SJCRH30 (cell line): ENCODE results near the gene WDR1. TPM values are rescaled to one million over a fixed set of nuclear protein-coding genes. Genes with fewer than 3 reads are reported as not detected.

Experiments used
- DNase-seq, 2 experiments: peaks; one replicate each; pipeline ENCODE4 v3.0.0-alpha.2; 2015 to 2020
- H3K27ac ChIP-seq: fragments of 250-450 bp; sonication (Bioruptor Pico); 2 replicates; pipeline ENCODE4 v1.5.1; 2020; ENCODE audit warnings: mild to moderate bottlenecking, moderate library complexity
- H3K27me3 ChIP-seq: fragments of 250-450 bp; sonication (Bioruptor Pico); 2 replicates; pipeline ENCODE4 v1.5.1; 2020; ENCODE audit warnings: mild to moderate bottlenecking, moderate library complexity
- H3K36me3 ChIP-seq: fragments of 250-450 bp; sonication (Bioruptor Pico); 2 replicates; pipeline ENCODE4 v1.5.1; 2020; ENCODE audit warnings: mild to moderate bottlenecking, moderate library complexity
- H3K4me1 ChIP-seq: fragments of 250-450 bp; sonication (Bioruptor Pico); 2 replicates; pipeline ENCODE4 v1.5.1; 2020; ENCODE audit warnings: mild to moderate bottlenecking, moderate library complexity
- H3K4me3 ChIP-seq: fragments of 250-450 bp; sonication (Bioruptor Pico); 2 replicates; pipeline ENCODE4 v1.5.1; 2020; ENCODE audit warnings: mild to moderate bottlenecking, moderate library complexity
- H3K9me3 ChIP-seq: fragments of 250-450 bp; sonication (Bioruptor Pico); replicated peaks from 2 replicates; pipeline ENCODE4 v1.5.1; 2020; ENCODE audit warnings: mild to moderate bottlenecking, moderate library complexity
- total RNA-seq: library from RNA; depleted of rRNA; stranded (reverse); fragments of >200 nt; shearing (Covaris generic); gene quantifications from 2 replicates; pipeline ENCODE4 v1.2.3, GENCODE V29; 2014; rRNA removed

WDR1 gene, protein sequence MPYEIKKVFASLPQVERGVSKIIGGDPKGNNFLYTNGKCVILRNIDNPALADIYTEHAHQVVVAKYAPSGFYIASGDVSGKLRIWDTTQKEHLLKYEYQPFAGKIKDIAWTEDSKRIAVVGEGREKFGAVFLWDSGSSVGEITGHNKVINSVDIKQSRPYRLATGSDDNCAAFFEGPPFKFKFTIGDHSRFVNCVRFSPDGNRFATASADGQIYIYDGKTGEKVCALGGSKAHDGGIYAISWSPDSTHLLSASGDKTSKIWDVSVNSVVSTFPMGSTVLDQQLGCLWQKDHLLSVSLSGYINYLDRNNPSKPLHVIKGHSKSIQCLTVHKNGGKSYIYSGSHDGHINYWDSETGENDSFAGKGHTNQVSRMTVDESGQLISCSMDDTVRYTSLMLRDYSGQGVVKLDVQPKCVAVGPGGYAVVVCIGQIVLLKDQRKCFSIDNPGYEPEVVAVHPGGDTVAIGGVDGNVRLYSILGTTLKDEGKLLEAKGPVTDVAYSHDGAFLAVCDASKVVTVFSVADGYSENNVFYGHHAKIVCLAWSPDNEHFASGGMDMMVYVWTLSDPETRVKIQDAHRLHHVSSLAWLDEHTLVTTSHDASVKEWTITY
- 95.1 and 95.7 TPM in 2 replicates for total RNA-seq

DNA sequence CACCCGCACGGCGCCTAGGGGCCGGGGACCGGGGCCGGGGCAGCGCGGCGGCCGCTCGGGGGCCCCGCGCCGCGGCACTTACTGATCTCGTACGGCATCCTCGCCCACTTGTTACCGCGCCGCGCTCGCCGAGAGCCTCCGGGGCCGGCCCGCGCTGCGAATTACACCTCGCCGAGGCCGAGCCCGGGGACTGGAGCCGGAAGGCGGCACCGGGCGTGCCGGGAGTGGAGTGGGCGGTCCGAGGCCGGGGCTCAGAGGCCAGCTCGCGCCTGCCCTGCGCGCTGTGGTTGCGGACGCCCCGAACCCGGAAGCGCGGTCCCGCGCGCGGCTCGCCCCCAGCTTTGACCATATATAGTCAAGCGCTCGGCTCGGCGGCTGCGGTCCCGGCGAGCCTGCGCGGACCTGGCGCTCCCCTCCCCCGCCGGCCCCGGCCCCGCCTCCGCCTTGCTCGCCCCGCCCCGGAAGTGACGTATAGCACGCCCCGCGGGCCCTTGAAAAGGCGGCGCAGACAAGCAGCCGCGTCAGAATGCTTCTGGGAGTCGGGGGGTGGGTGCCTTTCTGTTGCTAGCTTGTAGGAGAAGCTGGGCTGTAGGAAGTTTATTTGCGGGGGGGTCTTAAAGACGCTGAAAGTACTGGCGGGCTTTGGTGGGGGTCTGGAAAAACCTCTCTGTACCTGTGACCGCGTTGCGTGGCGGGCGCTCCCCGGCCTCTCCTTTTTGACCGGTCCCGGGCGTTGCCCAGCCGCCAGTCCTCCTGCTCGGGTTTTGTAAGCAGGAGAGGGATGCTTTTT is at the start of gene WDR1:
Gene WDR1 (minus strand): TSS at position 231 of the 790 bp plus-strand sequence. CDS start 133 bp downstream, at position 98.
- H3K9me3 ChIP-seq: no peaks in the 10 kb centered on the region
- peak within 1 kb of the TSS; percentile 91 for H3K4me3 ChIP-seq
- H3K27me3 ChIP-seq: no peaks in the 10 kb centered on the region
- peak; percentile 94 to 95 for DNase-seq
- peak within 1 kb of the TSS; percentile 55 for H3K27ac ChIP-seq
- H3K4me1 ChIP-seq: peaks cover 4% of the 10 kb centered on the region; the same call in 1 of the 2 replicates
- peaks cover 30% of the 10 kb centered on the region for H3K36me3 ChIP-seq

DNA sequence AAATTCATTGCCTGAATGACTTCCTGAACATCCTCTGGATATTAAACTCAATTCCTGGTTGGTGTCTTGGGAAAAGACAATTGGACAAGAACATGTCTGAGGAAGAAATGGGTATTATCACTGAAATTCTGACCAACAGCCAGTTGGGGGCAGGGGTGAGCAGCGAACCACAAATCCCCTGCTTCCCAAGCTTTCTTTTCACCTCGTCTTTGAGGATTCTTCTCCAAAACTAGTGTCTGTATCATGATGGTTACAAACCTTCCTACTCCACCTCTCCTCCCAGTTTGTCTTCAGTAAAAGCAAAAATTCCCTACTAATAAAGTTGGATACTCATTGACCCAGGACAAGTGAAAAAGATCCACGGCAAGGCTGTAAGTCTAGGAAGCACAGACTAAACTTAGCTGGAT is 48.3 kb upstream of the WDR1 start:
- H3K4me1 ChIP-seq: peaks cover 14% of the 10 kb centered on the region; the same call in 1 of the 2 replicates
- H3K36me3 ChIP-seq: no peaks in the 10 kb centered on the region
- H3K27me3 ChIP-seq: peaks cover 10% of the 10 kb centered on the region; the same call in 1 of the 2 replicates
- no peak overlapping the region for H3K4me3 ChIP-seq
- DNase-seq: peak; percentile 43 to 79
- no peaks in the 10 kb centered on the region; the same call in 1 of the 2 replicates for H3K9me3 ChIP-seq
- no peak overlapping the region for H3K27ac ChIP-seq

DNA sequence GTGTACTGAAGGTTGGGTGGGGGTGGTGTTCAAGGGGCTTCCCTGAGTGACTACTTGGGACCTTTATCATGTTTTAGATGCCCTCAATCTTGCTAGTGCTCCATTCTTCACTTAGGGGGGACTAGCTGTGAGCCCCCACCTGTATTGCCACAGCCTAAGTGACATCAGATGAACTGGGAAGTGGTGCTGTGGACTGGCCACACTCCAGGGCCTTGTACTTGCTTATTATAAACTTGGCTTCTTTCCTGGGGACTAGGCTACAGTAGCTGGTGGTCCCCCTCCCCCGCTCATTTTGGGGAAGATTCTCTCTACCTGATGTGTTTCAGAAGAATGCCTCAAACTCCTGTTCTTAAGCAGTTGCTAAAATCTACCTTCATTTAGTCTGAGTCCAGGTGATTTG is 46.7 kb upstream of the WDR1 start:
- H3K9me3 ChIP-seq: no peaks in the 10 kb centered on the region
- H3K27ac ChIP-seq: no peak overlapping the region
- no peak overlapping the region for H3K4me3 ChIP-seq
- peaks cover 6% of the 10 kb centered on the region; the same call in 1 of the 2 replicates for H3K27me3 ChIP-seq
- H3K36me3 ChIP-seq: no peaks in the 10 kb centered on the region
- peaks cover 15% of the 10 kb centered on the region for H3K4me1 ChIP-seq
- no peak for DNase-seq

DNA sequence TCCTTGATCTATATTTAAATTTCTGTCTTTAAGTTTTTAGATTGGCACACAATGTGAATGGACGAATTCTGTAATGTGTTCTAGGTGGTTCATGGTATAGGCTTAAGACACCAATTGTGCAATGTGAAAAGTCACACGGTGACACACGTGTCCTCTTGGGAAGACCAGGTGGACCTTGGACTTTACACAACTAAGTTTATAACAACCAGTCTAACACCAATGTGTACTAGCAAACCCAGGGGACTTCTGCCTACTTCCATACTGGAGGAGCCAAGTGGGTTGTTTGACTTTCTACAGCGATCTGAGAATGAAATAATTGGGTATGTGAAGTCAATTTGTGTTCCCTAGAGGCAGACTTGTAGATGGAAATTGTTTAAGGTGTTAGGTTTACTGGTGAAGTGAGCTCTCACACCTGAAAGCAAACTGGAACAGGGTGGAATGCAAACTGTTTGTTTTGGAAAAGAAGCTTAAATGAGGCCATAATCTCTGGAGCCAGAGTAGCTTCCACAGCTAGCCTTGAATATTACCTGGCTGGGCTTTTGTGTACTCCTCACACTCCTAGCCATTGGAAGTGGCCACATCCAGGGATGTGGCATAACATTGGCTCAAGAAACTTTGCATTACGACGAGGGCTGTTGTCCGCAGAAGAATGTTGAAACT is 45.9 kb upstream of the WDR1 start:
- peaks cover 16% of the 10 kb centered on the region for H3K4me1 ChIP-seq
- H3K27ac ChIP-seq: no peak overlapping the region
- H3K9me3 ChIP-seq: no peaks in the 10 kb centered on the region
- peaks cover 6% of the 10 kb centered on the region; the same call in 1 of the 2 replicates for H3K27me3 ChIP-seq
- no peak for DNase-seq
- H3K36me3 ChIP-seq: no peaks in the 10 kb centered on the region
- H3K4me3 ChIP-seq: no peak overlapping the region

DNA sequence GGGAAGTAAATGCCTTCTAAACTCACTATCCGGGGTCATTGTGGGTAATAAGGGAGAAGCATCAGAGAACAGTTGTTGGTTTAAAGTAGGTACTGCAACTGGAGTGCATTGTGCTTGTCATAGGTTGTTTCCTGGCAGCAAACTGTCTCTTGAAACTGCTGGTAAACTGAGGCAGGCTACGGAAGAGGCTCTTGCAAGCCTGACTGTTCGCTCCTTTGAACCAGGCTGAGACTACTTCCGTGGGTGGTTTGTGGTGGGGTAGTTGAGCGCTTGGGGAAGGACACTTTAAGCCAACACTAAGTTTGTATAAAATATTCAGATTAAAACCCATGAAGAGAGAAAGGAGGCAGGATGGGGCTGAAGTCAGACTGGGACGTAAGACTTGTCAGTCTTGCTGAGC is 45.2 kb upstream of the WDR1 start:
- Histone ChIP-seq H3K36me3 (no peaks in the 10 kb centered on the region), H3K4me1 (peaks cover 16% of the 10 kb centered on the region), H3K27ac (no peak overlapping the region), H3K4me3 (no peak overlapping the region), H3K27me3 (peaks cover 6% of the 10 kb centered on the region; the same call in 1 of the 2 replicates), H3K9me3 (no peaks in the 10 kb centered on the region)
- DNase-seq: no peak

DNA sequence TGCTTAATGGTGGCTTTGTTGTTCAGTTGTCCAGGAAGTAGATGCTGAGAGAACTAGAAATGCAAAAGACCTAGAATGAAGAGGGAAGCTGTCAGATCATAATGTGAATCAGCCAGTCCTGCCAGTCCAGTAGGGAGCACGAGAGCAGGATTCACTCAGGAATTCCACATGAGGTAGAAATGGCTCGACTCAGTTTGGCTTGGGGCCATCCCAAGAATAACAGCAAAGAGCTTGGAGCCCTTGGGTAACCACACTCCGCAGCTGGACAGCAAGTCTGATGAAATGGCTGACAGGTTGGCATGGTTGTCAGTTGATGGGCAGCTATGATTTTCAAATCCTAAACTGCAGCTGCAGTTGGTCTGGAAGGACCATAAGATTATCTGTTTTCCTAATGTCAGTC is 44.5 kb upstream of the WDR1 start:
- Histone ChIP-seq H3K9me3 (no peaks in the 10 kb centered on the region), H3K27ac (no peak overlapping the region), H3K27me3 (peaks cover 1% of the 10 kb centered on the region; the same call in 1 of the 2 replicates), H3K4me3 (no peak overlapping the region), H3K36me3 (no peaks in the 10 kb centered on the region), H3K4me1 (peaks cover 15% of the 10 kb centered on the region)
- no peak for DNase-seq

DNA sequence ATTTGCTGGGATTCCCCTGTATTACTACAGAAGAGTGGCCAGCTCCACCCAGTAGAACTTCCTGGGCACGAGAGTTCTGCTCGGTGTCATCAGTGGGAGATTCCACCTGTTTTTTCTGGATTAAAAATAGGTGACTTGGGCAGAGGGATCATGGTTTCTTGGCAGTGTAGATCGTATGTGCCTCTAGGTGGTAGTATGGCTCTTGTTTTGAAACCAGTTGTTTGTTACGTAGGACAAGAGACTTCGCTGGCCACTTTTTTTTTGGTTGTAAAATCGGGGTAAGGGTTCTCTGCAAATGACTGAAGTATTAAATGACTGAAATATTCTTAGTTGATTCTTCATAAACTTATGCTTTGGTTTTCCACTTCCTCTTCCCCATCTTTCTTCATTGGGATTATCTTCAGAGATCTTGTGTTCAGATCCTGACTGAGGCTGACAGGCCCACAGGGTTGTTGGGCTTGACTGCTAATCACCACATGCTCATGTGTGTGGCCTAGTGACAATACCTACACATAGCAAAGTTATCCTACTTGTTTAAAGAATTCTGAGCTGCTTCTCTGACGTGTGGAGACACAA is 43.8 kb upstream of the WDR1 start:
- no peak overlapping the region for H3K27ac ChIP-seq
- DNase-seq: peak in 1 of 2 experiments; percentile 37
- no peak overlapping the region for H3K4me3 ChIP-seq
- H3K9me3 ChIP-seq: no peaks in the 10 kb centered on the region
- no peaks in the 10 kb centered on the region for H3K27me3 ChIP-seq
- no peaks in the 10 kb centered on the region for H3K36me3 ChIP-seq
- H3K4me1 ChIP-seq: peaks cover 9% of the 10 kb centered on the region

DNA sequence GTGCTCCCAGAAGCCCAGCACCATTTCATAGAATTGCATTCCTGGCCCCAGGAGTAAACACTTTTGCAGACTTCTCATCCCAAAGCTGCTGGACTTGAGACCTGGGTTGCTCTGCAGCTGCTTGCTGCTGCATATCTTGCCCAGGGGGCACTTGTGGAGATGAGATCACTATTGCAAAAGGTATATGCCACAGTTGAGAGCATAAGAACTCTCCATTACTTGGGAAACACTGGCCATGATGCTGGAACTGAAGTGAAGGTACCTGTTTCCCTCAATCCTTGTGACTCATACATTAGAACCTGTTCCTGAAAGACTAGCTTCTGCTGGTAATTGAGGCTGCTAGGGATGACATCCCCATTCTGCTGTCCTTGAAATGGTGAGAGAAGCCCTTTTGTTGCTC is 43.1 kb upstream of the WDR1 start:
- Histone ChIP-seq H3K9me3 (no peaks in the 10 kb centered on the region), H3K4me3 (no peak overlapping the region), H3K27me3 (no peaks in the 10 kb centered on the region), H3K36me3 (no peaks in the 10 kb centered on the region), H3K4me1 (peaks cover 5% of the 10 kb centered on the region; the same call in 1 of the 2 replicates), H3K27ac (no peak overlapping the region)
- DNase-seq: no peak

DNA sequence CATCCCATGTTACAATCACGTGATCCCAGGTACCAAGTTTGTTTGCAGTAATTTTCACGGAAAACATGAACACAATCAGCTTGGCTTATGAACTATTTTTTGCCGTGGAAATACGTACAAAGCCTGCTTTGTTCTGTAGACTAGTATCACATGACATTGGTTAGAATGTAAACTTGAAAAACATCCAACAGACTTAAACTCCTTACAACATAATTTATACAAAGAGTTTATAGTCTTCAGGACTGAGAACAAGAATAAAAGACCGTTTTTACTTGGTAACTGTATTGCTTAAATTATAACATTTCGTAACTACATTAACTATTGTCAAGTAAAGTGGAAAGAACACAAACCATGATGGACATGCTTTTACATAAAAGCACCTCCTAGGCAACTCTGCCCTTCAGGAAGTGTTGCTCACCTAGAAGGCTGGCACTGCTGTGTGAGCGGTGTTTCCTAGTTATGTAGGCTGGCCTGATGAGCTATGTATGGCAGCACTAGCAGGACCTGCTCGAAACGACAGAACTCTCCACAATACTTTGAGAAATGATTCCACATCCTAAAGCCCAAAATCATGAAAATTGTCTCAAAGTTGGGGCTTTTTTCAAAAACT is 41.8 kb upstream of the WDR1 start:
- H3K9me3 ChIP-seq: no peaks in the 10 kb centered on the region
- peaks cover 5% of the 10 kb centered on the region; the same call in 1 of the 2 replicates for H3K4me1 ChIP-seq
- no peak for DNase-seq
- H3K27me3 ChIP-seq: no peaks in the 10 kb centered on the region
- no peaks in the 10 kb centered on the region for H3K36me3 ChIP-seq
- H3K4me3 ChIP-seq: no peak overlapping the region
- H3K27ac ChIP-seq: no peak overlapping the region

DNA sequence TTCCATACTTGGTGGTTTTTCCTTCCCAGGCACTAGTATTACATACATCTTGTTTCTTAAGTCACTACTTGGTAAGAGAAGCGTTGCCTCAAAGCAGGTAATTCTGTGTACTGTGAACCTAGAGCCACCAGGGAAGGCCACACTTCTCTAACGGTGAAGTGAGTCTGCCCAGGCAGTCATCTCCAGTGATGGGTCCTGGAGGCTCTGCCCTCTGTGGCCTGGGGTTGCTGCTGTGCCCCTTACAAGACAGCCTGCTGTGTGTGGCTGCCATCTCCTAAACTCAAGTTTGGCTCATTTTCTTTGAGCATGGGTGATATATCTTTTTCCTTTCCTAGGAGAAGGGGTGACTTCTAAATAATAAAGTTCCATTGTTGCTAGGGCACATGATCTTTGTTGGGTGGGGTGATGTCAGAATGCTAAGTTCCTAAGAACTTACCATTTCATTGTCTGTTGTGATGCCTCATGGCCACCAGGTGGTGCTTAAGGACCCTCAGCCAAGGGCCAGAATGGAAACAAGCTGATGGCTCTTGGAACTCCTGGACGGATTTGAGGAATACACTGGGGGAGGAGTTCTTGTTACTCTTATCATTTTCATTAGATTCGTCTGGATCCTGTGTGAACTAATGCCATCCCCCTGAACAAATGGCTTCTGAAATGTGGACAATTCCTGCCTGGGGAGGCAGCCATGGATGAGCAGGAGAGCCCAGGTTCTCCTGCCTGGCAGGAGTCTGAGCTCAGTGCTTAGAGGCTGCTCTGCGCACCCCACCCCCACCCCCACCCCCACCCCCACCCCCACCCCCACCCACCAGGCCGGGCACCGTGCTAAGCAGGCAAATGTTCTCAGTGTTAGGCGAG is 41.1 kb upstream of the WDR1 start:
- H3K36me3 ChIP-seq: no peaks in the 10 kb centered on the region
- H3K9me3 ChIP-seq: no peaks in the 10 kb centered on the region
- H3K27ac ChIP-seq: no peak overlapping the region
- H3K4me1 ChIP-seq: peaks cover 5% of the 10 kb centered on the region; the same call in 1 of the 2 replicates
- H3K4me3 ChIP-seq: no peak overlapping the region
- no peaks in the 10 kb centered on the region for H3K27me3 ChIP-seq
- DNase-seq: peak; percentile 59 to 82

DNA sequence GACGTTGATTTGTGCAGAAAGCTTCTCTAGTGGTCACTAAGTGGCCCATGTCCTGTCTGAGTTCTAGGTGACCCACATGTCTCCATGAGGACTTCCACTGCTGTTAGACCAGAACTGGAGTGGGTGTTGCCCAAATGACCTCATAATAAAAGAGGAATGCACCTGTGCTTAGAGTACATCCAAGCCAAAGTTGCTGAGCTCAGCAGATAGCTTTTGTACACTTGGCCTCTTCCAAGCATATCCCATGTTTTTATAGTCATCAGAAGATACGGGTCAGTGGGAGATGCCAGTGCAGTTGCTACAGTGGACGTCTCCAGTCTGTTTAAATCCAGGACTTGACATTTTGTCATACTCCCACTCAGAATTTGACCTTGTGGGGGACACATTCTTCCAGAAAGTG is 37.6 kb upstream of the WDR1 start:
- Histone ChIP-seq H3K9me3 (no peaks in the 10 kb centered on the region), H3K27me3 (peaks cover 13% of the 10 kb centered on the region; the same call in 1 of the 2 replicates), H3K27ac (no peak overlapping the region), H3K4me1 (peaks cover 2% of the 10 kb centered on the region; the same call in 1 of the 2 replicates), H3K4me3 (no peak overlapping the region), H3K36me3 (no peaks in the 10 kb centered on the region)
- DNase-seq: no peak

DNA sequence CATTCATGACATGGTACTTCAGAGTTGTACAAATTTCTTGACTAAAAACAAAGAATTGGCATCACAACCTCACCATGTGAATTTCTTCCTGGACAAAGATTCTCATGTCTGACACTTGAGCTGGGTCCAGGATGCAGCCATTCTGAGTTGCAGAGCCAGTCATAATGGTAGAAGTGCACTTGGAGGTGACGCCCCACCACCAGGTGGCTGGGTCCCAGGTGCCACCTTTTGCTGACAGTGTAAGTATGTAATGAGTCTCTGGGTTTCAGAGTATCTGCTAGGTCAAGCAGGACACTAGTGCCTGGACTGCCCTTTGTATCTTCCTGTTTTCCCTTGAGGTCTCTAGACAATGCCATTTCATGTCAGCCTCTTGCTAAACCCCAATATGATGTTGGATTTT is 36.6 kb upstream of the WDR1 start:
- Histone ChIP-seq H3K9me3 (no peaks in the 10 kb centered on the region), H3K27me3 (peaks cover 13% of the 10 kb centered on the region)

DNA sequence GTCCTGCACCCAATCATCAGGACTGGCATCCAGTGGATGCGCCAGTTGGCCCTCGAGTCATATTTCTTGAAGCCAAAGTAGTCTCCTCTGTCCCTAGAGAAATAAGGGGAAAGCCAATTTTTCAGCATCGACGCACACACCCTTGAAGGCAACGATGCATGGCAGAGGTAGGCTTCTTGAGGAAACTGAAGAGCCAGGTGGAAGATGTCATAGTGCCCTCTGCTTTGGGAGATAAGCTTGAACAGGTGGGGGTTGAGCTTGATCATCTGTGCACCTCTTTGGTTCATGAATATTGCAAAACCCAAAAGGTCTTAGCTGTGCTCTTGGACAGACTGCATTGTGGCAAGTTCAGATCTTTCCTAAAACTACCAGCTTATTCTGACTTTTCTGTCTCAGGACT is 34.6 kb upstream of the WDR1 start:
- Histone ChIP-seq H3K27me3 (peaks cover 13% of the 10 kb centered on the region), H3K36me3 (no peaks in the 10 kb centered on the region), H3K9me3 (no peaks in the 10 kb centered on the region), H3K4me1 (no peaks in the 10 kb centered on the region), H3K4me3 (no peak overlapping the region), H3K27ac (no peak overlapping the region)
- no peak for DNase-seq

More for the DNA sequence above, 36.6 kb upstream of the WDR1 start:
- Histone ChIP-seq H3K27ac (no peak overlapping the region), H3K4me3 (no peak overlapping the region), H3K4me1 (no peaks in the 10 kb centered on the region), H3K36me3 (no peaks in the 10 kb centered on the region)
- no peak for DNase-seq
